ENCODE results near the gene GUK1. TPM values are rescaled to one million over a fixed set of nuclear protein-coding genes. Genes with fewer than 3 reads are reported as not detected.

GUK1 gene
- total RNA-seq, 1 experiment from 2014 or later = 111 TPM

- no peak for TF ChIP-seq NFYB (CRISPR knock-in tag; conservative IDR thresholded peaks at IDR 0.05; ENCODE audit: low read depth)
- TF ChIP-seq ZBTB21 (CRISPR knock-in tag; IDR thresholded peaks at IDR 0.05; ENCODE audit: borderline replicate concordance) = no peak
- TF ChIP-seq USF2 (CRISPR knock-in tag; IDR thresholded peaks at IDR 0.05) = no peak
- no peak for TF ChIP-seq ESRRA (CRISPR knock-in tag; IDR thresholded peaks at IDR 0.05; ENCODE audit: borderline replicate concordance)
- no peak for TF ChIP-seq EMX1 (CRISPR knock-in tag; IDR thresholded peaks at IDR 0.05)
- TF ChIP-seq ETV6 (CRISPR knock-in tag; IDR thresholded peaks at IDR 0.05) = no peak
- no peak for TF ChIP-seq NR2C2 (CRISPR knock-in tag; IDR thresholded peaks at IDR 0.05)
- no peak for TF ChIP-seq GRHL2 (CRISPR knock-in tag; IDR thresholded peaks at IDR 0.05; ENCODE audit: insufficient replicate concordance, severe bottlenecking)
- no peak for TF ChIP-seq PRRX2 (CRISPR knock-in tag; IDR thresholded peaks at IDR 0.05)
- TF ChIP-seq FOXK1 (CRISPR knock-in tag; IDR thresholded peaks at IDR 0.05) = no peak
- Mint-ChIP-seq H3K4me1 (peaks cover 5% of the 10 kb centered on the region; the same call in 1 of the 2 replicates), H3K27ac (no peak overlapping the region), H3K4me3 (no peak overlapping the region), H3K36me3 (no peaks in the 10 kb centered on the region), H3K27me3 (ENCODE audit: low read depth) (peaks cover 22% of the 10 kb centered on the region), H3K9me3 (no peaks in the 10 kb centered on the region)
- ChIA-PET POLR2A (interaction anchor here (0.5 to 0.6 kb wide), 2 partner anchors 43 to 1849 kb away, joined by 3 read pairs; no protein-coding TSS in a partner anchor), CTCF (interaction anchor here (1.5 kb wide), 1 partner anchor 28 kb away, joined by 6 read pairs; no protein-coding TSS in a partner anchor)
- ATAC-seq = no peak
- no peak for DNase-seq (ENCODE audit: low spot score)
Measured at GRCh38 chr1:228158151-228159007, 18.3 kb downstream of the GUK1 start.

GRCh38 chr1:228159008-228159665 is 19.1 kb downstream of the GUK1 start:
- no peaks in the 10 kb centered on the region for H3K36me3 Mint-ChIP-seq
- no peak overlapping the region for H3K27ac Mint-ChIP-seq
- H3K9me3 Mint-ChIP-seq = no peaks in the 10 kb centered on the region
- H3K4me1 Mint-ChIP-seq = peaks cover 5% of the 10 kb centered on the region; the same call in 1 of the 2 replicates
- H3K4me3 Mint-ChIP-seq = no peak overlapping the region
- ATAC-seq = no peak
- ChIA-PET CTCF (interaction anchor here (1.5 kb wide), 1 partner anchor 28 kb away, joined by 6 read pairs; no protein-coding TSS in a partner anchor), POLR2A (interaction anchor here (0.6 kb wide), 1 partner anchor 42 kb away, joined by 3 read pairs; no protein-coding TSS in a partner anchor)
- peaks cover 22% of the 10 kb centered on the region for H3K27me3 Mint-ChIP-seq (ENCODE audit: low read depth)
- no peak for DNase-seq (ENCODE audit: low spot score)
- no peak for TF ChIP-seq ATF1 (CRISPR knock-in tag; IDR thresholded peaks at IDR 0.05)
- no peak for TF ChIP-seq NFE2L1 (CRISPR knock-in tag; IDR thresholded peaks at IDR 0.05)
- TF ChIP-seq E2F1 (CRISPR knock-in tag; IDR thresholded peaks at IDR 0.05) = no peak
- TF ChIP-seq, protein P1, sequence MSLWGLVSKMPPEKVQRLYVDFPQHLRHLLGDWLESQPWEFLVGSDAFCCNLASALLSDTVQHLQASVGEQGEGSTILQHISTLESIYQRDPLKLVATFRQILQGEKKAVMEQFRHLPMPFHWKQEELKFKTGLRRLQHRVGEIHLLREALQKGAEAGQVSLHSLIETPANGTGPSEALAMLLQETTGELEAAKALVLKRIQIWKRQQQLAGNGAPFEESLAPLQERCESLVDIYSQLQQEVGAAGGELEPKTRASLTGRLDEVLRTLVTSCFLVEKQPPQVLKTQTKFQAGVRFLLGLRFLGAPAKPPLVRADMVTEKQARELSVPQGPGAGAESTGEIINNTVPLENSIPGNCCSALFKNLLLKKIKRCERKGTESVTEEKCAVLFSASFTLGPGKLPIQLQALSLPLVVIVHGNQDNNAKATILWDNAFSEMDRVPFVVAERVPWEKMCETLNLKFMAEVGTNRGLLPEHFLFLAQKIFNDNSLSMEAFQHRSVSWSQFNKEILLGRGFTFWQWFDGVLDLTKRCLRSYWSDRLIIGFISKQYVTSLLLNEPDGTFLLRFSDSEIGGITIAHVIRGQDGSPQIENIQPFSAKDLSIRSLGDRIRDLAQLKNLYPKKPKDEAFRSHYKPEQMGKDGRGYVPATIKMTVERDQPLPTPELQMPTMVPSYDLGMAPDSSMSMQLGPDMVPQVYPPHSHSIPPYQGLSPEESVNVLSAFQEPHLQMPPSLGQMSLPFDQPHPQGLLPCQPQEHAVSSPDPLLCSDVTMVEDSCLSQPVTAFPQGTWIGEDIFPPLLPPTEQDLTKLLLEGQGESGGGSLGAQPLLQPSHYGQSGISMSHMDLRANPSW (CRISPR knock-in tag; conservative IDR thresholded peaks at IDR 0.05; ENCODE audit: low read depth) = no peak
- no peak for TF ChIP-seq CREM (CRISPR knock-in tag; IDR thresholded peaks at IDR 0.05)
- TF ChIP-seq PRDM15 (CRISPR knock-in tag; IDR thresholded peaks at IDR 0.05) = no peak
- TF ChIP-seq ZNF232 (CRISPR knock-in tag; IDR thresholded peaks at IDR 0.05) = no peak
- TF ChIP-seq, protein P2, sequence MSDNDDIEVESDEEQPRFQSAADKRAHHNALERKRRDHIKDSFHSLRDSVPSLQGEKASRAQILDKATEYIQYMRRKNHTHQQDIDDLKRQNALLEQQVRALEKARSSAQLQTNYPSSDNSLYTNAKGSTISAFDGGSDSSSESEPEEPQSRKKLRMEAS (CRISPR knock-in tag; IDR thresholded peaks at IDR 0.05) = no peak
- TF ChIP-seq, protein P3, sequence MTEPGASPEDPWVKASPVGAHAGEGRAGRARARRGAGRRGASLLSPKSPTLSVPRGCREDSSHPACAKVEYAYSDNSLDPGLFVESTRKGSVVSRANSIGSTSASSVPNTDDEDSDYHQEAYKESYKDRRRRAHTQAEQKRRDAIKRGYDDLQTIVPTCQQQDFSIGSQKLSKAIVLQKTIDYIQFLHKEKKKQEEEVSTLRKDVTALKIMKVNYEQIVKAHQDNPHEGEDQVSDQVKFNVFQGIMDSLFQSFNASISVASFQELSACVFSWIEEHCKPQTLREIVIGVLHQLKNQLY (CRISPR knock-in tag; IDR thresholded peaks at IDR 0.05) = no peak
- TF ChIP-seq, protein P4, sequence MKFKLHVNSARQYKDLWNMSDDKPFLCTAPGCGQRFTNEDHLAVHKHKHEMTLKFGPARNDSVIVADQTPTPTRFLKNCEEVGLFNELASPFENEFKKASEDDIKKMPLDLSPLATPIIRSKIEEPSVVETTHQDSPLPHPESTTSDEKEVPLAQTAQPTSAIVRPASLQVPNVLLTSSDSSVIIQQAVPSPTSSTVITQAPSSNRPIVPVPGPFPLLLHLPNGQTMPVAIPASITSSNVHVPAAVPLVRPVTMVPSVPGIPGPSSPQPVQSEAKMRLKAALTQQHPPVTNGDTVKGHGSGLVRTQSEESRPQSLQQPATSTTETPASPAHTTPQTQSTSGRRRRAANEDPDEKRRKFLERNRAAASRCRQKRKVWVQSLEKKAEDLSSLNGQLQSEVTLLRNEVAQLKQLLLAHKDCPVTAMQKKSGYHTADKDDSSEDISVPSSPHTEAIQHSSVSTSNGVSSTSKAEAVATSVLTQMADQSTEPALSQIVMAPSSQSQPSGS (CRISPR knock-in tag; IDR thresholded peaks at IDR 0.05; ENCODE audit: borderline replicate concordance, low read depth) = no peak
- TF ChIP-seq KAT7 (CRISPR knock-in tag; IDR thresholded peaks at IDR 0.05; ENCODE audit: borderline replicate concordance) = no peak
